OCI-LY7 (cell line): ENCODE measurements around the gene GID4. TPM values are rescaled to one million over a fixed set of nuclear protein-coding genes. Genes with fewer than 3 reads are reported as not detected.
A peak's percentile ranks its signal among the peaks of the same experiment; 100 is the strongest.

ENCODE experiments used
- Bru-seq: library from RNA; stranded (reverse); fragments of 400-500 nt; gene quantifications from one replicate; lab custom pipeline; 2021; lab: Mats Ljungman, UMichigan
- BruChase-seq, 2 experiments: library from RNA; stranded (reverse); fragments of 400-500 nt; gene quantifications; one replicate each; lab custom pipeline; 2021; lab: Mats Ljungman, UMichigan
- BruUV-seq: library from RNA; stranded (reverse); fragments of 400-500 nt; replicated peaks from 2 replicates; lab custom pipeline; 2021; lab: Mats Ljungman, UMichigan
- CTCF ChIA-PET: fragments of 300-600 bp; sonication (Branson Sonifier 250); formaldehyde crosslinking; loops from one replicate; lab custom pipeline; 2022; ENCODE audit warnings: antibody characterized with exemption; ENCODE audit not compliant: unreplicated experiment; lab: Charles Lee
- POLR2A ChIA-PET: fragments of 300-600 bp; sonication (Branson Sonifier 250); formaldehyde crosslinking; loops from one replicate; lab custom pipeline; 2022; ENCODE audit warnings: antibody characterized with exemption; lab: Charles Lee
- DNase-seq: peaks from one replicate; pipeline ENCODE4 v3.0.0-alpha.2; 2015; ENCODE audit warnings: low spot score
- H2AFZ ChIP-seq: fragments of 200-600 bp; sonication (generic), shearing (Covaris generic); 2 replicates; pipeline ENCODE4 v1.6.1; 2014; ENCODE audit warnings: mild to moderate bottlenecking, antibody characterized with exemption, low read length, moderate library complexity
- H3K27ac ChIP-seq: fragments of 200-600 bp; sonication (generic); 2 replicates; pipeline ENCODE4 v1.5.1; 2014; ENCODE audit warnings: mixed run types, low read depth, mild to moderate bottlenecking, moderate library complexity, low read length, inconsistent platforms; ENCODE audit not compliant: poor library complexity, severe bottlenecking
- H3K36me3 ChIP-seq: fragments of 200-600 bp; sonication (generic); 2 replicates; pipeline ENCODE4 v1.6.1; 2014; ENCODE audit warnings: mild to moderate bottlenecking, antibody characterized with exemption, low read length, moderate library complexity, mixed read lengths; ENCODE audit not compliant: insufficient read depth
- H3K4me1 ChIP-seq: fragments of 200-600 bp; sonication (generic); 2 replicates; pipeline ENCODE4 v1.5.1; 2014; ENCODE audit warnings: mild to moderate bottlenecking, low read length; ENCODE audit not compliant: insufficient read depth, poor library complexity, severe bottlenecking
- H3K4me2 ChIP-seq: fragments of 200-600 bp; sonication (generic); 2 replicates; pipeline ENCODE4 v1.6.1; 2014; ENCODE audit warnings: mild to moderate bottlenecking, low read length
- H3K4me3 ChIP-seq: fragments of 200-600 bp; sonication (generic); 2 replicates; pipeline ENCODE4 v1.5.1; 2014; ENCODE audit warnings: mild to moderate bottlenecking, low read depth, low read length; ENCODE audit not compliant: poor library complexity, severe bottlenecking
- H3K79me2 ChIP-seq: fragments of 200-600 bp; sonication (generic); 2 replicates; pipeline ENCODE4 v1.6.1; 2016; ENCODE audit warnings: low read depth, mild to moderate bottlenecking, low read length, moderate library complexity, mixed read lengths; ENCODE audit not compliant: insufficient read depth
- H3K9me2 ChIP-seq: fragments of 200-600 bp; sonication (generic); 2 replicates; pipeline ENCODE4 v1.6.1; 2016; ENCODE audit warnings: mild to moderate bottlenecking, low read length, mixed read lengths; ENCODE audit not compliant: insufficient read depth
- H3K9me3 ChIP-seq: fragments of 200-600 bp; sonication (generic); 2 replicates; pipeline ENCODE4 v1.6.1; 2014; ENCODE audit warnings: mild to moderate bottlenecking, mixed run types, low read length, mixed read lengths
- H4K20me1 ChIP-seq: fragments of 200-600 bp; sonication (generic); 2 replicates; pipeline ENCODE4 v1.6.1; 2014; ENCODE audit warnings: mild to moderate bottlenecking, antibody characterized with exemption, low read length, moderate library complexity, mixed read lengths; ENCODE audit not compliant: insufficient read depth
- CTCF ChIP-seq: fragments of 200-600 bp; sonication (generic); conservative IDR thresholded peaks from 2 replicates; pipeline ENCODE4 v1.5.1; 2014; ENCODE audit warnings: mild to moderate bottlenecking, antibody characterized with exemption, low read length, moderate library complexity, mixed read lengths
- EZH2phosphoT487 ChIP-seq: fragments of 200-600 bp; sonication (generic); IDR thresholded peaks from 2 replicates; pipeline ENCODE4 v1.6.1; 2018; ENCODE audit warnings: low read depth, borderline replicate concordance, mild to moderate bottlenecking, mixed run types, antibody characterized with exemption, low read length, moderate library complexity, mixed read lengths
- intact Hi-C: fragments of 100-400 bp; cut with micrococcal nuclease; formaldehyde crosslinking; loops from one replicate; pipeline ENCODE4 v1.10.0; 2022; ENCODE audit not compliant: unreplicated experiment
- long read RNA-seq: library from polyadenylated mRNA; stranded (forward); transcript quantifications from one replicate; pipeline ENCODE4 v2.0.0, GENCODE V29; 2022
- total RNA-seq, 2 experiments: library from RNA; depleted of rRNA in 1 of 2; stranded (reverse); fragments of >200 nt in 1 of 2; shearing (Covaris generic) in 1 of 2; gene quantifications; 2 replicates each; pipeline ENCODE4 v1.2.3, GENCODE V29; 2014 to 2022

The GID4 gene
- 5.1 and 6.3 TPM in 2 replicates for total RNA-seq (2014; rRNA removed; shearing (Covaris generic))
- total RNA-seq (2022), result 11.8 and 13.3 TPM in 2 replicates
- Bru-seq, nascent RNA, result percentile 56 among the genes with signal in this experiment
- BruChase-seq, experiment 1, labeled RNA remaining after a 6-hour chase, result percentile 50 among the genes with signal in this experiment
- BruChase-seq, experiment 2, labeled RNA remaining after a 2-hour chase, result percentile 60 among the genes with signal in this experiment
- long read RNA-seq, full-length matches to known transcripts, result 14 of 26 reads
- long read RNA-seq, partial matches to known transcripts, result 2 of 26 reads
- long read RNA-seq, other reads (novel, unspliced or antisense), result 10 of 26 reads

- Histone ChIP-seq H2AFZ (peak within 1 kb of the TSS; percentile 69; the same call in 1 of the 2 replicates), H3K27ac (peak within 1 kb of the TSS; percentile 49), H4K20me1 (peaks cover 1% of the 10 kb centered on the region; the same call in 1 of the 2 replicates), H3K9me2 (no peaks in the 10 kb centered on the region), H3K36me3 (no peaks in the 10 kb centered on the region; the same call in 1 of the 2 replicates), H3K4me3 (peak within 1 kb of the TSS; percentile 82), H3K79me2 (peaks cover 58% of the 10 kb centered on the region; the same call in 1 of the 2 replicates), H3K4me2 (peak within 1 kb of the TSS; percentile 96), H3K4me1 (peaks cover 41% of the 10 kb centered on the region), H3K9me3 (no peaks in the 10 kb centered on the region)
- CTCF ChIA-PET, result no interaction called here
- intact Hi-C loops, result loop anchor here (2.0 to 5.0 kb wide), 2 partner anchors 66 to 217 kb away; partner anchors contain the start of genes DRC3 and TOM1L2
- TF ChIP-seq CTCF (peak; percentile 28; the same call in 1 of the 2 replicates), EZH2phosphoT487 (no peak)
- BruUV-seq, result no TSS peak
- DNase-seq, result peak; percentile 100
- POLR2A ChIA-PET, result no interaction called here
These were observed at the start of gene GID4, which contains the start of gene ATPAF2 for GRCh38 chr17:18038861-18039534. Gene GID4 (plus strand): TSS chr17:18039408. CDS start chr17:18039465, 57 bp downstream. Gene ATPAF2 (minus strand): TSS chr17:18039168. CDS start chr17:18039013, 155 bp downstream.

- H3K4me3 ChIP-seq, result no peak overlapping the region
- H3K27ac ChIP-seq, result no peak overlapping the region
- no peaks in the 10 kb centered on the region for H3K79me2 ChIP-seq
- no peaks in the 10 kb centered on the region for H4K20me1 ChIP-seq
- H3K4me1 ChIP-seq, result no peaks in the 10 kb centered on the region
- H3K9me3 ChIP-seq, result no peaks in the 10 kb centered on the region
- no peak for DNase-seq
- intact Hi-C loops, result loop anchor here (5.0 kb wide), 1 partner anchor 43 kb away; no protein-coding TSS in a partner anchor
- BruUV-seq, result no TSS peak
- H3K36me3 ChIP-seq, result no peaks in the 10 kb centered on the region
- CTCF ChIA-PET, result interaction anchor here (0.6 kb wide), 1 partner anchor 373 kb away, joined by 3 read pairs; no protein-coding TSS in a partner anchor
- POLR2A ChIA-PET, result no interaction called here
- no peak overlapping the region for H3K4me2 ChIP-seq
- H3K9me2 ChIP-seq, result no peaks in the 10 kb centered on the region
- H2AFZ ChIP-seq, result no peak overlapping the region
- TF ChIP-seq EZH2phosphoT487 (no peak), CTCF (no peak)
These were observed 49.6 kb upstream of the GID4 start for GRCh38 chr17:17989618-17990017.
